Fibroblast of lung (primary cell): ENCODE results near the gene CCDC33.

ENCODE experiments used
- EZH2 ChIP-seq: IDR thresholded peaks from 2 replicates; pipeline ENCODE4 v1.5.1; 2012; ENCODE audit warnings: low read length, control low read depth, mild to moderate bottlenecking; ENCODE audit errors: missing control alignments
- TF ChIP-seq, protein P1 (sequence below), 2 donors: IDR thresholded peaks in 1 of 2; conservative IDR thresholded peaks in 1 of 2; 1 replicate in 1 of 2; 2 replicates in 1 of 2; pipeline ENCODE4 v1.5.1; 2011 to 2012; ENCODE audit warnings: low read length in 2 of 2, control low read depth in 1 of 2, inconsistent platforms in 1 of 2, low read depth in 1 of 2, mild to moderate bottlenecking in 1 of 2

DNA sequence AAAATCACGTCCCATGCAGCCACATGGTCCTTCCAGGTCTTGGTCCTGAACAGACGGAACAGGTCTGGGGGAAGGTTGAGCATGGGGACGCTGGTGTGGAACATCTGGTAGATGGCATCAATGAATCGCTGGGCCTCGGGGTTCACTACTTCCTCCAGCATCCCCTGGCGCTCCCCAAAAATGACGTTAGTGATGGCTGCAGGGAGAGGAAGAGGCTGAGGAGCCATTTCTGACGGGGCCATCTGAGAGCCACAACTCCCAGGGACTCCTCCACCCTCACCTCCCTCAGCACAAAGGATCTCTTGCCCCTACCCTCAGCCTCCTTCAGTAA, 107.6 kb downstream of the CCDC33 start:
- TF ChIP-seq, protein P1, sequence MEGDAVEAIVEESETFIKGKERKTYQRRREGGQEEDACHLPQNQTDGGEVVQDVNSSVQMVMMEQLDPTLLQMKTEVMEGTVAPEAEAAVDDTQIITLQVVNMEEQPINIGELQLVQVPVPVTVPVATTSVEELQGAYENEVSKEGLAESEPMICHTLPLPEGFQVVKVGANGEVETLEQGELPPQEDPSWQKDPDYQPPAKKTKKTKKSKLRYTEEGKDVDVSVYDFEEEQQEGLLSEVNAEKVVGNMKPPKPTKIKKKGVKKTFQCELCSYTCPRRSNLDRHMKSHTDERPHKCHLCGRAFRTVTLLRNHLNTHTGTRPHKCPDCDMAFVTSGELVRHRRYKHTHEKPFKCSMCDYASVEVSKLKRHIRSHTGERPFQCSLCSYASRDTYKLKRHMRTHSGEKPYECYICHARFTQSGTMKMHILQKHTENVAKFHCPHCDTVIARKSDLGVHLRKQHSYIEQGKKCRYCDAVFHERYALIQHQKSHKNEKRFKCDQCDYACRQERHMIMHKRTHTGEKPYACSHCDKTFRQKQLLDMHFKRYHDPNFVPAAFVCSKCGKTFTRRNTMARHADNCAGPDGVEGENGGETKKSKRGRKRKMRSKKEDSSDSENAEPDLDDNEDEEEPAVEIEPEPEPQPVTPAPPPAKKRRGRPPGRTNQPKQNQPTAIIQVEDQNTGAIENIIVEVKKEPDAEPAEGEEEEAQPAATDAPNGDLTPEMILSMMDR (conservative IDR thresholded peaks at IDR 0.05 in 1 of 2, IDR thresholded peaks at IDR 0.05 in 1 of 2; ENCODE audit: low read depth in 1 of 2, low read length in 2 of 2): no peak
- no peak for TF ChIP-seq EZH2
